Omental fat pad (tissue), 4 donors: ENCODE measurements around the gene CAMKK1. TPM values are rescaled to one million over a fixed set of nuclear protein-coding genes. Genes with fewer than 3 reads are reported as not detected.

Experiments
- ATAC-seq: fragments of 150-250 bp; one replicate; pipeline ENCODE4 v1.9.1; 2016; ENCODE audit warnings: mild to moderate bottlenecking, moderate library complexity; ENCODE audit not compliant: low FRiP score
- DNase-seq: peaks from one replicate; pipeline ENCODE4 v3.0.0-alpha.2; 2019; ENCODE audit warnings: low spot score
- total RNA-seq, 4 donors: library from RNA; depleted of rRNA; stranded (reverse); fragments of >200 nt; gene quantifications; one replicate each; pipeline ENCODE4 v1.1.0, GENCODE V29; 2016
- TF ChIP-seq, protein P1 (sequence below), 3 donors: fragments of 450-650 bp; IDR thresholded peaks; one replicate each; pipeline ENCODE4 v1.5.1; 2016 to 2017; ENCODE audit warnings: antibody characterized with exemption in 3 of 3, mild to moderate bottlenecking in 3 of 3, moderate library complexity in 2 of 3

CAMKK1 gene
- total RNA-seq, 4 donors from 2014 or later: 4.3 to 9.9 (median 8.2) TPM

- TF ChIP-seq, protein P1, sequence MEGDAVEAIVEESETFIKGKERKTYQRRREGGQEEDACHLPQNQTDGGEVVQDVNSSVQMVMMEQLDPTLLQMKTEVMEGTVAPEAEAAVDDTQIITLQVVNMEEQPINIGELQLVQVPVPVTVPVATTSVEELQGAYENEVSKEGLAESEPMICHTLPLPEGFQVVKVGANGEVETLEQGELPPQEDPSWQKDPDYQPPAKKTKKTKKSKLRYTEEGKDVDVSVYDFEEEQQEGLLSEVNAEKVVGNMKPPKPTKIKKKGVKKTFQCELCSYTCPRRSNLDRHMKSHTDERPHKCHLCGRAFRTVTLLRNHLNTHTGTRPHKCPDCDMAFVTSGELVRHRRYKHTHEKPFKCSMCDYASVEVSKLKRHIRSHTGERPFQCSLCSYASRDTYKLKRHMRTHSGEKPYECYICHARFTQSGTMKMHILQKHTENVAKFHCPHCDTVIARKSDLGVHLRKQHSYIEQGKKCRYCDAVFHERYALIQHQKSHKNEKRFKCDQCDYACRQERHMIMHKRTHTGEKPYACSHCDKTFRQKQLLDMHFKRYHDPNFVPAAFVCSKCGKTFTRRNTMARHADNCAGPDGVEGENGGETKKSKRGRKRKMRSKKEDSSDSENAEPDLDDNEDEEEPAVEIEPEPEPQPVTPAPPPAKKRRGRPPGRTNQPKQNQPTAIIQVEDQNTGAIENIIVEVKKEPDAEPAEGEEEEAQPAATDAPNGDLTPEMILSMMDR (IDR thresholded peaks at IDR 0.05): no peak
- no peak for DNase-seq
- no peak for ATAC-seq
Observed at GRCh38 chr17:3912827-3913226, 20.0 kb upstream of the CAMKK1 start.

- no peak for ATAC-seq
- TF ChIP-seq, protein P1 (IDR thresholded peaks at IDR 0.05): no peak
Observed at GRCh38 chr17:3911271-3912053, 18.6 kb upstream of the CAMKK1 start.

GRCh38 chr17:3910420-3911270 lies 17.8 kb upstream of the CAMKK1 start:
- no peak for ATAC-seq
- TF ChIP-seq, protein P1 (IDR thresholded peaks at IDR 0.05): no peak
- DNase-seq: no peak

More at GRCh38 chr17:3911271-3912053, 18.6 kb upstream of the CAMKK1 start:
- DNase-seq: no peak

DNA sequence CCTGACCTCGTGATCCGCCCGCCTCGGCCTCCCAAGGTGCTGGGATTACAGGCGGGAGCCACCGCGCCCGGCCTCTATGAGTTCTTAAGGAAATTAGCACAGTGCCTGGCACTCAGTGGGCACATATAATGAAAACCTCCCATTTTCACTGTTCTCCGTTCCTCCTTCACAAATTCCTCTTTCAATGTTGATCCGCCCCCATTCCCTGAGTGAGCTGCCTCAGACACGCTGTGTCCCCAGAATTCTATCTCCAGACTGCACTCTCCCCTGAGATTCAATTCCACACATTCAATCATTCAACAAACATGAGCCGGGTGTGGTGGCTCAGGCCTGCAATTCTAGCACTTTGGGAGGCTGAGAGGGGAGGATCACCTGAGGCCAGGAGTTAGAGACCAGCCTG lies 16.4 kb upstream of the CAMKK1 start:
- DNase-seq (no peak), ATAC-seq (no peak)
- TF ChIP-seq, protein P1 (IDR thresholded peaks at IDR 0.05): no peak

DNA sequence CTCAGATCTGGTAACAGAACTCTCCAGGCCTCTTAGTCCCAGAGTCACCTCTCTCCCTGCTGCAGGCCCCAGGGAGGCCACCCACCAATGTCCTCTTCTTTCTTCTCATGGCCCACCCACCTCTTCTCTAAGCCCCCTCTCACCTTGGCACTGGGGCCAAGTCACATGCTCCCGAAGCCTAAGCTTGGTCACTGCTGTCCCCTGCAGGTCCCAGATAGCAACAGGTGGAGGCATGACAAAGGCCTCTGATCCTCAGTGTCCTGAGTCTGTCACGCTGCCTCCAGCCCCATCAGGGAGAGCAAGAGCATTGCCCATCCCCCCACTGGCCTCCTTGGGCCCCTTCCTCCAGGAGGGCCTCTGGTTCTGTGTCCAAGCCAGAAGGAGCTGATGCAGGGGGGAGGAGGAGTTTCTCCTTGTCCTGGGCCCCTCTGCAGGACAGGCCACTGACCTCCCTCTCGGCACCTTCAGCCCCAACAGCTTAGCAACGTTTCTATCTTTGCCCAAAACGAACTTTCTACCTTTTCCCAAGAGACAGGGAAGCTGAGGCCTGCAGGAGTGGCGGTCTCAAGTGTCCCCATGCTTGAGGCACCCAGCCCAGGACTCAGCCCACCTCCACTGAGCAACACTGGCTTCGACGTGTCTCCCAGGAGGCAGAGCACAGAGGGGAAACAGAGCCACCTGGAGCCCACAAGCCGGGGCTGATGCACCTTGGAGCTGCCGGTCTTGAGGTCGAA lies 14.8 kb upstream of the CAMKK1 start:
- ATAC-seq: no peak
- TF ChIP-seq, protein P1 (IDR thresholded peaks at IDR 0.05): no peak
- no peak for DNase-seq

GRCh38 chr17:3906881-3907280 lies 14.0 kb upstream of the CAMKK1 start:
- TF ChIP-seq, protein P1 (IDR thresholded peaks at IDR 0.05): no peak

More at GRCh38 chr17:3906881-3907280, 14.0 kb upstream of the CAMKK1 start:
- ATAC-seq (no peak), DNase-seq (no peak)
